ENCODE results near the gene HSPA1A.
A peak's percentile ranks its signal among the peaks of the same experiment; 100 is the strongest.
"Not testable (repeated sequence)": the region's sequence is repeated elsewhere in the genome, so short reads cannot be mapped to it uniquely, and the experiment has no call there.

The HSPA1A gene

GRCh38 chr6:31831350-31832215, 16.2 kb downstream of the HSPA1A start:
- Mint-ChIP-seq H3K9me3 (ENCODE audit: low read depth) (no peaks in the 10 kb centered on the region), H3K4me3 (peak overlapping the region; percentile 96), H3K36me3 (peaks cover 11% of the 10 kb centered on the region), H3K27ac (no peak overlapping the region), H3K27me3 (no peaks in the 10 kb centered on the region), H3K4me1 (ENCODE audit: low read depth) (peaks cover 18% of the 10 kb centered on the region)

GRCh38 chr6:31834367-31835250, 19.3 kb downstream of the HSPA1A start:
- Mint-ChIP-seq H3K4me3 (peak overlapping the region; percentile 92), H3K36me3 (peaks cover 28% of the 10 kb centered on the region), H3K4me1 (ENCODE audit: low read depth) (peaks cover 28% of the 10 kb centered on the region), H3K27me3 (no peaks in the 10 kb centered on the region), H3K27ac (peak overlapping the region; percentile 99), H3K9me3 (ENCODE audit: low read depth) (no peaks in the 10 kb centered on the region)

- peak overlapping the region; percentile 92 for H3K4me3 Mint-ChIP-seq
- no peaks in the 10 kb centered on the region for H3K27me3 Mint-ChIP-seq
- H3K4me1 Mint-ChIP-seq (ENCODE audit: low read depth), result peaks cover 23% of the 10 kb centered on the region
- no peaks in the 10 kb centered on the region for H3K9me3 Mint-ChIP-seq (ENCODE audit: low read depth)
- H3K27ac Mint-ChIP-seq, result peak overlapping the region; percentile 99
- H3K36me3 Mint-ChIP-seq, result peaks cover 31% of the 10 kb centered on the region
Measured at GRCh38 chr6:31836047-31836473, 20.7 kb downstream of the HSPA1A start.

- peaks cover 31% of the 10 kb centered on the region for H3K36me3 Mint-ChIP-seq
- H3K4me1 Mint-ChIP-seq (ENCODE audit: low read depth), result peaks cover 23% of the 10 kb centered on the region
- no peaks in the 10 kb centered on the region for H3K27me3 Mint-ChIP-seq
- H3K27ac Mint-ChIP-seq, result peak overlapping the region; percentile 99
- peak overlapping the region; percentile 92 for H3K4me3 Mint-ChIP-seq
- no peaks in the 10 kb centered on the region for H3K9me3 Mint-ChIP-seq (ENCODE audit: low read depth)
Measured at GRCh38 chr6:31836474-31837368, 21.4 kb downstream of the HSPA1A start.

- Mint-ChIP-seq H3K9me3 (ENCODE audit: low read depth) (no peaks in the 10 kb centered on the region), H3K4me3 (peak overlapping the region; percentile 92), H3K27me3 (no peaks in the 10 kb centered on the region), H3K27ac (peak overlapping the region; percentile 99), H3K36me3 (peaks cover 31% of the 10 kb centered on the region), H3K4me1 (ENCODE audit: low read depth) (peaks cover 23% of the 10 kb centered on the region)
Measured at GRCh38 chr6:31837369-31838113, 22.2 kb downstream of the HSPA1A start.

GRCh38 chr6:31838114-31838553, 22.8 kb downstream of the HSPA1A start:
- peak overlapping the region; percentile 92 for H3K4me3 Mint-ChIP-seq
- peaks cover 31% of the 10 kb centered on the region for H3K36me3 Mint-ChIP-seq
- H3K27me3 Mint-ChIP-seq; H3K9me3 Mint-ChIP-seq (ENCODE audit: low read depth): not testable (repeated sequence)
- H3K4me1 Mint-ChIP-seq (ENCODE audit: low read depth), result peaks cover 21% of the 10 kb centered on the region
- peak overlapping the region; percentile 99 for H3K27ac Mint-ChIP-seq

GRCh38 chr6:31838968-31839367, 23.6 kb downstream of the HSPA1A start:
- peaks cover 31% of the 10 kb centered on the region for H3K36me3 Mint-ChIP-seq
- peaks cover 19% of the 10 kb centered on the region for H3K4me1 Mint-ChIP-seq (ENCODE audit: low read depth)
- no peaks in the 10 kb centered on the region for H3K27me3 Mint-ChIP-seq
- peak overlapping the region; percentile 77 for H3K27ac Mint-ChIP-seq
- no peaks in the 10 kb centered on the region for H3K9me3 Mint-ChIP-seq (ENCODE audit: low read depth)
- H3K4me3 Mint-ChIP-seq, result peak overlapping the region; percentile 92

GRCh38 chr6:31839779-31840126, 24.4 kb downstream of the HSPA1A start:
- peak overlapping the region; percentile 77 for H3K27ac Mint-ChIP-seq
- H3K36me3 Mint-ChIP-seq, result peaks cover 31% of the 10 kb centered on the region
- peaks cover 19% of the 10 kb centered on the region for H3K4me1 Mint-ChIP-seq (ENCODE audit: low read depth)
- H3K4me3 Mint-ChIP-seq, result peak overlapping the region; percentile 92
- H3K9me3 Mint-ChIP-seq (ENCODE audit: low read depth); H3K27me3 Mint-ChIP-seq: not testable (repeated sequence)

- H3K27me3 Mint-ChIP-seq, result no peaks in the 10 kb centered on the region
- no peaks in the 10 kb centered on the region for H3K9me3 Mint-ChIP-seq (ENCODE audit: low read depth)
- peaks cover 14% of the 10 kb centered on the region for H3K36me3 Mint-ChIP-seq
- peaks cover 15% of the 10 kb centered on the region for H3K4me1 Mint-ChIP-seq (ENCODE audit: low read depth)
- no peak overlapping the region for H3K27ac Mint-ChIP-seq
- H3K4me3 Mint-ChIP-seq, result no peak overlapping the region
Measured at GRCh38 chr6:31842053-31842452, 26.7 kb downstream of the HSPA1A start.

GRCh38 chr6:31844507-31844906, 29.2 kb downstream of the HSPA1A start:
- Mint-ChIP-seq H3K27ac (no peak overlapping the region), H3K27me3 (no peaks in the 10 kb centered on the region), H3K4me3 (no peak overlapping the region), H3K4me1 (ENCODE audit: low read depth) (peaks cover 2% of the 10 kb centered on the region), H3K36me3 (peaks cover 3% of the 10 kb centered on the region), H3K9me3 (ENCODE audit: low read depth) (no peaks in the 10 kb centered on the region)

- Mint-ChIP-seq H3K4me1 (ENCODE audit: low read depth) (no peaks in the 10 kb centered on the region), H3K9me3 (ENCODE audit: low read depth) (no peaks in the 10 kb centered on the region), H3K27me3 (no peaks in the 10 kb centered on the region), H3K36me3 (no peaks in the 10 kb centered on the region), H3K4me3 (no peak overlapping the region), H3K27ac (no peak overlapping the region)
Measured at GRCh38 chr6:31847276-31847978, 32.1 kb downstream of the HSPA1A start.

GRCh38 chr6:31850765-31851484, 35.6 kb downstream of the HSPA1A start:
- no peaks in the 10 kb centered on the region for H3K27me3 Mint-ChIP-seq
- no peaks in the 10 kb centered on the region for H3K4me1 Mint-ChIP-seq (ENCODE audit: low read depth)
- H3K27ac Mint-ChIP-seq, result no peak overlapping the region
- no peaks in the 10 kb centered on the region for H3K36me3 Mint-ChIP-seq
- no peak overlapping the region for H3K4me3 Mint-ChIP-seq
- no peaks in the 10 kb centered on the region for H3K9me3 Mint-ChIP-seq (ENCODE audit: low read depth)

GRCh38 chr6:31851485-31851832, 36.1 kb downstream of the HSPA1A start:
- Mint-ChIP-seq H3K27ac (no peak overlapping the region), H3K4me1 (ENCODE audit: low read depth) (no peaks in the 10 kb centered on the region), H3K36me3 (no peaks in the 10 kb centered on the region), H3K27me3 (no peaks in the 10 kb centered on the region), H3K9me3 (ENCODE audit: low read depth) (no peaks in the 10 kb centered on the region), H3K4me3 (no peak overlapping the region)

Data from activated naive CD8-positive, alpha-beta T cell (primary cell).